Choroid plexus epithelial cell (primary cell): ENCODE results near the gene TMEM272.
A peak's percentile ranks its signal among the peaks of the same experiment; 100 is the strongest.

Experiments
- DNase-seq: peaks from one replicate; pipeline ENCODE4 v3.0.0-alpha.2; 2010; ENCODE audit warnings: low read depth
- H3K4me3 ChIP-seq: 2 replicates; pipeline ENCODE4 v1.5.1; 2011; ENCODE audit warnings: low read depth, mild to moderate bottlenecking, control low read depth, low read length, moderate library complexity
- CTCF ChIP-seq: conservative IDR thresholded peaks from 2 replicates; pipeline ENCODE4 v1.5.1; 2011; ENCODE audit warnings: low read depth, mild to moderate bottlenecking, control low read depth, inconsistent platforms, low read length, moderate library complexity

TMEM272 gene, protein sequence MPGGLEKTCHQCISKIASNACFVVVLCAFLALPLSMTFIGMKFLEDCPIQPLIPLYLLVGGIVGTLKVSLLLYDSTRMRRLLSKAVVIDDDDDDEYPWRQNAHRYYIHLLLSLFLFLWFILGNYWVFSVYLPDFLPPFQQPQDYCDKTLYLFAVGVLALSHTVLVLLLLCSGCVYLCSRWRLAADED

GRCh38 chr13:51844862-51845573, at the start of gene TMEM272:
TMEM272 (minus strand) TSS chr13:51845177; CDS start chr13:51838530, 6,647 bp downstream.
- peak; percentile 47 for DNase-seq
- peak within 1 kb of the TSS; percentile 28 for H3K4me3 ChIP-seq
- peak; percentile 91 for TF ChIP-seq CTCF

GRCh38 chr13:51894239-51894638, 49.3 kb upstream of the TMEM272 start:
- no peak overlapping the region for H3K4me3 ChIP-seq
- no peak for TF ChIP-seq CTCF
- no peak for DNase-seq

- no peak for DNase-seq
- no peak for TF ChIP-seq CTCF
- H3K4me3 ChIP-seq, result no peak overlapping the region
Observed at GRCh38 chr13:51892657-51893056, 47.7 kb upstream of the TMEM272 start.

DNA sequence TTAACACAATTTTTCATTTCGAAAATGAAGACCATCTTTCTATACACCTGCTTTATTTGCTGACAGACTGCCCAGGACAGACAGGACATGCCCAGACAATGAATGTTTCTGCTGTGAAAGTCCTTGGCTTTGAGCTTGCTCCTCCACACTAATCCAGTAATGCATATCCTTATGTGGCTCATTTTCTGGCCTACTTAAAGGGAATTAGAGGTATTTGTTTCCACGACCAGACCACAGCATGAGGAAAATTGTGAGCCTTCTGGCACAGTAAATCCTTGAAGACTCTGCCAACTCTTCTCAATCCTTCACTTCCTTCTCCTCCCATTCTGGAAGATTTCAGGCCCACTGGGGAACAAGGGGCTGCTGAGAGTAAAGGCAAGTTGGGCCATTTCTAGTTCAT, 42.5 kb upstream of the TMEM272 start:
- TF ChIP-seq CTCF, result no peak
- no peak overlapping the region for H3K4me3 ChIP-seq
- DNase-seq, result no peak

GRCh38 chr13:51885651-51886050, 40.7 kb upstream of the TMEM272 start:
- TF ChIP-seq CTCF, result no peak
- no peak for DNase-seq
- no peak overlapping the region for H3K4me3 ChIP-seq

- no peak for DNase-seq
- TF ChIP-seq CTCF, result no peak
- no peak overlapping the region for H3K4me3 ChIP-seq
Observed at GRCh38 chr13:51883226-51883600, 38.2 kb upstream of the TMEM272 start.
